GM19438 (cell line): ENCODE measurements around the gene COL20A1.

Experiments
- ATAC-seq: cut with Tn5 transposase; IDR thresholded peaks from one replicate; pipeline ENCODE4 v1.9.1; 2021; ENCODE audit warnings: low read depth; ENCODE audit not compliant: unreplicated experiment

COL20A1 gene

DNA sequence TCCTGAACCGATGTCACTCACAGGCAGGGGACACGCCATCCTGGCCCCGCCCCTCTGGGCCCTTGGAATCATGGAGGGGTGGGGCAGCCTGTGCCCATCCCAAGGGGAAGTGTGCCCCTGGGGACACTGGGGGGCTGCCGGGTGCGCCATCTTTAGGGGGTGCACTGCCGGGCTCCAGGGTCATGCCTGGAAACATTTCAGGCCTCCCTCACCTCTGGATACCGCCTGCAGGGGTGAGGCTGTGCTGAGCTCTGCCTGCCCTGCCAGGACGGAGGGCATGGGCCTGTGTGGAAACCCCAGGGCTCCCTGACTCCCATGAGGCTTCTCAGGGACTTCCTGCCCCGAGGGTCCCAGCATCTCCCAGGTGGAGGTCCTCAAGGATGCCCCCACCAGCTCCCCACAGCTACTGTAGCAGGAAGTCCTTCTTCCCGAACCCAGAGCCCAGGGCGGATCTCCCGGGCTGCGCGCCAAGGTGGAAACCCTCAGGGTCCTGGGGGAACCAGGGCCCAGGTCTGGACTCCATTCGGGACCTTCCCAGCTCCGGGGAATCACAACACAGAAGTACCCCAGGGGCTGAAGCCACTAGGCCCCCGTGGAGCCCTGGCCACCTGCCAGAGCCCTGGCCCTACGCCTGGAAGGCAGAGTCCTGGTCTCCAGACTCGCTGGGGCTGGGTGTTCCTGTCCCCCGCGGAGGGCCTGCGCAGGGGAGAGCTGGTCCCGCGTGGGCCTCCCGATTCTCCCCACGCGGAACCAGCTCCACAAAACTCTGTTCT lies 52.5 kb downstream of the COL20A1 start:
- no peak for ATAC-seq

DNA sequence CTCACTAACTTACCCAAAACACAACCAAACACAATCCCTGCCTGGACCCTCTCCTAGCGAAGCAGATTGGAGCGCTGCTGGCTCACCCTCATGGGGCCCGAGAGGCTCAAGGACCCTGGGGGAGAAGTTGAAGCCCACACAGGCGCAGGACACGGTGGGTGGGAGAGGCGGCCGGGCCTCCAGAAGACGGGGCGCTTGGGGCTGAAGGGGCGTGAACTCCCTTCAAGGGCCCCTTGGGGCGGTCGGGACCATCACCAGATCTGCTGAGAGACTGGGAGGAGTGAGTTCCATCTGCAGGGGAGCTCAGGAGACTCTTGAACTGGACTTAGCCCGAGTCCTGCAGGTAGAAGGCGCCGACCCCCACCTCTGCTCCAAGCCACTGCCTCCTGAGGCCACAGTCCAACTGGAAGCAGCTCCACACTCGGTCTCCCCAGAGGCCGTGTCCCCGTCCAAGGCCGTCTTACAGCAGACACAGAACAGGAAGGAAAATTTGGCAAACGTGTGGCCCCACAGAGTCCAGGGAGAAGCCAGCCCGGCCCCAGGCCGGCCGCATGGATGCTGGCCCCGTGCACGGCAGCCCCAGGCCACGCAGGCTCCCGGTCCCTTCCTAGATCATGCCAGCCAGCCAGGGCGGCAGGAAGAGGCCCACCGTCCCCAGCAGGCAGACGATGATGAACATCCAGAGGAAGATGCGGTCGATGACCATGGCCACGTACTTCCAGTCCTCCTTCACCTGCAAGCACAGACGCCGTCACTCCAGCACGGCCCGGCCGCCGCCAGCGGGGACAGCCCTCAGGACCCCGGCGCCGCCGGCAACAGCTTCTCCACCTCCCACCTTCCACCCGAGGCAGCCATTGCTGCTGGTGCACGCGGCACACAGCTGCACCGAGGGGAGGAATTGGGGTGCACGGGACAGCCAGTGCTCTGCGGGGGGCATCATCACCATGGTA lies 53.4 kb downstream of the COL20A1 start:
- ATAC-seq = no peak

- ATAC-seq = no peak
Measured at GRCh38 chr20:63347081-63347741, 54.2 kb downstream of the COL20A1 start.

GRCh38 chr20:63347950-63348827 lies 55.2 kb downstream of the COL20A1 start:
- ATAC-seq = no peak

DNA sequence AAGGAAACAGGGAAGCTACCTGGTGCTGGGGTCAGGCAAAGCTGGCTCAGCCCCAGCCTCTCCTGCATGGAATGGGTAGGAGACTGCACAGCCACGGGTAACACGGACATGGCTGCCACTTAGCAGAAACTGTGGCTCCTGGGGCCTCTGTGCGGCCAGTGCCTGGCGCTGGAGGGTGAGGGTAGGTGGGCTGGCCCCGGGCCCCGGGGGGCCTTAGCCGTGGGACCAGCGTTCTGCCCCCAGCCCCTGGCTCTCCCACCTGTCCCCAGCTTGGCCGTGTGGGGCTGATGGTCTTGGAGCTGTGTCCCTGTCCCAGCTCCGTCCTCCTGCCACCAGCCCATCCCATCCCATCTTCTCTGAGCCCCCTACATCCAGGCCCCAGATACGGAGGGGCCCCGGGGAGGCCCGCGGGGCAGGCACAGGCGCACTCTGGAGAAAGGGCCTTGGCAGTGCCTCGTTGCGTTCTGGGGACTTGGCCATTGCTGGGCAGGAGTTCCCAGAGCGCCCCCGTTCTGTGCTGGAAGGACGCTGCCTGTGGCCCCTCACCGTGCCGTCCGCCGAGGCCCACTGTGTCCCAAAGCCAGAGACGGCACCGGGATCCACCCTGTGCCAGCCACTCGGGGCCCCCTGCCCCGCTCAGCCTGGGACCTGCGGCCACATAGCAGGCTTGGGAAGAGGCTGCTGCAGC lies 56.0 kb downstream of the COL20A1 start:
- no peak for ATAC-seq

DNA sequence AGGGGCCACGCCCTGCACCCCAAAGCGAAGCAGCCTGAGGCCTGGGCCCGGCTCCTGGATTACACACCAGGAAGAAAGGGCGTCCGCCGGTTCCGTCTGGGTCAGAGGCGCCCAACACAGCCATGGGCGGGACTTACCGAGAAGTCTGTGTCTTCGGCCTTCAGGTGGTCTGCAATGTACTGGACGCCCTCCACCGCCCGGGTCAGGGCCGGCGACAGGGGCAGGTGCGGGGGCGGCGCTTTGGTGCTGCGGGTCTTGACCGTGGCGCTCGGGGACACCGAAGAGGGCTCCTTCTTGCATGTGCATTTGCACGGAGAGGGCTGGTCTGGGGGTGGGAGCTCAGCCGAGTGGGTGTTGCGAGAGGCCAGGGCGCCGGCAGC lies 56.5 kb downstream of the COL20A1 start:
- ATAC-seq = no peak

DNA sequence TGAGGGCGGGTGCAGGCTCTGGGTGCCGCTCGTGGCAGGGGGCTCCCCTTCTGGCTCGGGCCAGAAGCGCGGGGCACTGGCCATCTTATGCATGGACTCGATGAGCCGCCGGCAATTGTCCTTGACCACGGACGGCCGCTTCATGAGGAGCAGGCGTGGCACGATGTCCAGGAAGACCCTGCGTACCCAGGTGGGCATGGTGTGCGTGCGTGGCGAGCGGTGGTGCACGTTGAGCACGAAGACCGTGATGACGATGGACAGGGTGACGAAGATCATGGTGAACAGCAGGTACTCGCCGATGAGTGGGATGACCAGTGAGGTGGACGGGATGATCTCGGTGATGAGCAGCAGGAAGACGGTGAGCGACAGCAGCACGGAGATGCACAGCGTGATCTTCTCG lies 57.2 kb downstream of the COL20A1 start:
- no peak for ATAC-seq

DNA sequence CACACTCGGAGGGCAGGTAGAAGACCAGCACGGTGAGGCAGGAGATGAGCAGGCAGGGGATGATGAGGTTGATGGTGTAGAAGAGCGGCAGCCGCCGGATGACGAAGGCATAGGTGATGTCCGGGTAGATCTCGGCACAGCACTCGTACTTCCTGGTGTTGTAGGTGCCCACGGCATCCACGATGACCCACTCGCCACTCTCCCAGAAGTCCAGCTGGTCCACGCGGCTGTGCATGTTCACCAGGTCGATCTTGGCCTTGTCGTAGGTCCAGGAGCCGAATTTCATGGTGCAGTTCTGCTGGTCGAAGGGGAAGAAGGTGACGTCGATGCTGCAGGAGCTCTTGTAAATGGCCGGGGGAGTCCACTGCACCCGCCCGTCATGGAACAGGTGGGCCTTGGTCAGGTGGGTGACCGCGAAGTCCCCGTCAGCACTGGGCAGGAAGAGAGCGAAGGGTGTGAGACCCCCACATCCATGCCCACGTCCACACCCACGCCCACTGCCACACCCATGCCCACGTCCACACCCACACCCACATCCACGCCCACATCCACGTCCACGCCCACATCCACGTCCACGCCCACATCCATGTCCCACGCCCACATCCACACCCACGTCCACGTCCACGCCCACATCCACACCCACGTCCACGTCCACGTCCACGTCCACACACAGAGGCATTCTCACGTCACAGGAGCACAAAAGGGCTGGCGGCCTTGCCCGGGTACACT lies 57.8 kb downstream of the COL20A1 start:
- no peak for ATAC-seq

GRCh38 chr20:63351326-63351700 lies 58.3 kb downstream of the COL20A1 start:
- no peak for ATAC-seq

- no peak for ATAC-seq
Measured at GRCh38 chr20:63351811-63352591, 59.0 kb downstream of the COL20A1 start.

DNA sequence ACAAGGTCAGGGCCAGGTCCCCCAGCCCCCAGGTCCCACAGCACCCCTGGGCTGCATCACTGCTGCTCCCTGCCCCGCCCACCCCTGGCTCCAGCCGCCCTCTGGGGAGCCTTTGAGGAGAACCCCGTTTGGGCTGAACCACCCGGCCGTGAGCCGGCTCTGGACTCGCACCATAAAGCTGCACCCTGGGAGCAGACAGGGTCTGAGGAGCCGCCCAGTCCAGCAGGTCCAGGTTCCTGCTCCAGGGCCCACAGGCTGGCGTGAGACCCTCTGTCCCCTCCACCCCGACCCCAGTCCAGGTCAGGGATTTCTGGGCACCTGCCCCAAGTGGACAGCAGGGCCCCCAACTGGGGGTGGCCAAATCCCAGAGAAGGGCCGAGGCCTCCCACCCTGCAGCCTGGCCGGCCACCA lies 59.8 kb downstream of the COL20A1 start:
- ATAC-seq = no peak

- ATAC-seq = no peak
Measured at GRCh38 chr20:63354636-63355350, 61.8 kb downstream of the COL20A1 start.

GRCh38 chr20:63355781-63356295 lies 62.9 kb downstream of the COL20A1 start:
- ATAC-seq = no peak

DNA sequence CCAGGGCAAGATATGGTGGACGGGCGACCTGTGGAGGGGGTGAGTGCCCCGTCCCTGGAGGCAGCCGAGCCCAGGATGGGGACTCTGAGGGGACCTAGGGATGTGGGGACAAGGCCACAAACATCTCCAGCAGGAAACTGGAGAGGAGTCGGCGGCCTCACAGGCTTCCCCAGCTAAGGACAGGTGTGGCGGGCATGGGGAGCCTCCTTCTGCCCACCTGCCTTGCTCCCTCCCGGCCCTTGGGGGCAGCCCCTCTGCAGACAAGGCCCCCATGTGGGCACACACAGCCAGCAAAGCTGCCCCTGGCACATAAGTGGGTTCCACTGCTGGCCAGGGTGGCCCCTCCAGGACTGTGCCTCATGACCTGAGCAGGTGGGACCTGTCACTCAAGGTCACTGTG lies 63.5 kb downstream of the COL20A1 start:
- ATAC-seq = no peak

- no peak for ATAC-seq
Measured at GRCh38 chr20:63356931-63357879, 64.2 kb downstream of the COL20A1 start.
